ENCODE measurements around the gene DDHD1.
A peak's percentile ranks its signal among the peaks of the same experiment; 100 is the strongest.

DNA sequence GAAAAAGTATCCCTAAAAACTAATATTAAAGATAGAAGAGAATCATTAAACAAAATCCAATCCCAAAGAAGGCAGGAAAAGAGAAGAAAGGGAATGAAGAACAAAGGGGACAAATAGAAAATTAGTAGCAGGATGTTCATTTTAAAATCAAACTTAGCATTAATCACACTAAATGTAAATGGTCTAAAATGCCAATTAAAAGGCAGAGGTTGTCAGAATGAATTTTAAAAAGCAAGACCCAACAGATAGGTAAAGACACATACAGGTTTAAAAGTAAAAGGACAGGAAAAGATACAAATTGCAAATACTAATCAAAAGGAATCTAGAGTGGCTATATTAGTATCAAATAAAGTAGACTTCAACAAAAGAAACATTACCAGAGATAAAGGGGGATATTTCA lies 12.5 kb downstream of the DDHD1 start:
- TF ChIP-seq RNF2 (IDR thresholded peaks at IDR 0.05; ENCODE audit: borderline replicate concordance, low read depth) (no peak), CTCF (IDR thresholded peaks at IDR 0.05) (no peak), CEBPB (IDR thresholded peaks at IDR 0.05) (no peak), ESRRA (IDR thresholded peaks at IDR 0.05; ENCODE audit: borderline replicate concordance, low read length) (no peak), JUNB (IDR thresholded peaks at IDR 0.05) (no peak), RFX5 (IDR thresholded peaks at IDR 0.05) (no peak), REST (IDR thresholded peaks at IDR 0.05) (no peak), POLR2A (IDR thresholded peaks at IDR 0.05; ENCODE audit: low read length) (no peak), KDM1A (IDR thresholded peaks at IDR 0.05; ENCODE audit: low read depth) (peak; percentile 61; the same call in 1 of the 2 replicates), SREBF2 (IDR thresholded peaks at IDR 0.05) (no peak), SMC3 (IDR thresholded peaks at IDR 0.05) (no peak)

All from A549 (cell line).